Karpas-422 (cell line): ENCODE results near the gene S100A10. TPM values are rescaled to one million over a fixed set of nuclear protein-coding genes. Genes with fewer than 3 reads are reported as not detected.

Experiments
- DNase-seq: peaks from one replicate; pipeline ENCODE4 v3.0.0-alpha.2; 2015
- H2AFZ ChIP-seq: fragments of 200-600 bp; sonication (generic); 2 replicates; pipeline ENCODE4 v1.6.1; 2014; ENCODE audit warnings: antibody characterized with exemption, low read length, mixed read lengths
- H3K27ac ChIP-seq: fragments of 200-600 bp; sonication (generic); 2 replicates; pipeline ENCODE4 v1.5.1; 2014; ENCODE audit warnings: mild to moderate bottlenecking, low read length, moderate library complexity
- H3K27me3 ChIP-seq: fragments of 200-600 bp; sonication (generic); 2 replicates; pipeline ENCODE4 v1.6.1; 2014; ENCODE audit warnings: low read length, mixed read lengths
- H3K36me3 ChIP-seq: fragments of 200-600 bp; sonication (generic); 2 replicates; pipeline ENCODE4 v1.6.1; 2014; ENCODE audit warnings: low read length, mixed read lengths; ENCODE audit not compliant: insufficient read depth
- H3K4me1 ChIP-seq: fragments of 200-600 bp; sonication (generic); 2 replicates; pipeline ENCODE4 v1.6.1; 2014; ENCODE audit warnings: mild to moderate bottlenecking, low read length, mixed read lengths
- H3K4me2 ChIP-seq: fragments of 200-600 bp; sonication (generic); 2 replicates; pipeline ENCODE4 v1.6.1; 2014; ENCODE audit warnings: low read length, low read depth, mild to moderate bottlenecking; ENCODE audit not compliant: poor library complexity, severe bottlenecking
- H3K4me3 ChIP-seq: fragments of 200-600 bp; sonication (generic); 2 replicates; pipeline ENCODE4 v1.5.1; 2014; ENCODE audit warnings: mild to moderate bottlenecking, antibody characterized with exemption, low read length, mixed read lengths
- H3K79me2 ChIP-seq: fragments of 200-600 bp; sonication (generic); 2 replicates; pipeline ENCODE4 v1.6.1; 2014; ENCODE audit warnings: mild to moderate bottlenecking, low read length, mixed read lengths
- H3K9ac ChIP-seq: fragments of 200-600 bp; sonication (generic); 2 replicates; pipeline ENCODE4 v1.6.0; 2014; ENCODE audit warnings: low read length
- H3K9me2 ChIP-seq: fragments of 200-600 bp; sonication (generic), shearing (Covaris generic); replicated peaks from 2 replicates; pipeline ENCODE4 v1.6.0; 2014; ENCODE audit warnings: mild to moderate bottlenecking, low read length, moderate library complexity; ENCODE audit not compliant: insufficient read depth
- H3K9me3 ChIP-seq: fragments of 300-700, 200-600 bp; sonication (generic); 2 replicates; pipeline ENCODE4 v1.6.1; 2014; ENCODE audit warnings: low read length, mixed read lengths
- H4K20me1 ChIP-seq: fragments of 200-600 bp; sonication (generic); 2 replicates; pipeline ENCODE4 v1.6.1; 2014; ENCODE audit warnings: mild to moderate bottlenecking, antibody characterized with exemption, low read length, low read depth; ENCODE audit not compliant: insufficient read depth
- total RNA-seq: library from RNA; depleted of rRNA; stranded (reverse); fragments of >200 nt; shearing (Covaris generic); gene quantifications from 2 replicates; pipeline ENCODE4 v1.2.3, GENCODE V29; 2014; ENCODE audit warnings: low replicate concordance

Gene S100A10
- total RNA-seq, 1 experiment from 2014 or later, result 0.56 TPM

GRCh38 chr1:151980287-151981177 is 13.1 kb downstream of the S100A10 start:
- Histone ChIP-seq H3K4me2 (no peak overlapping the region), H3K9me2 (no peaks in the 10 kb centered on the region), H2AFZ (no peak overlapping the region), H3K9me3 (no peaks in the 10 kb centered on the region), H3K27me3 (no peaks in the 10 kb centered on the region), H4K20me1 (no peaks in the 10 kb centered on the region), H3K27ac (no peak overlapping the region), H3K9ac (no peak overlapping the region), H3K36me3 (no peaks in the 10 kb centered on the region), H3K4me1 (peaks cover 15% of the 10 kb centered on the region), H3K4me3 (no peak overlapping the region), H3K79me2 (no peaks in the 10 kb centered on the region)
- DNase-seq, result no peak

- Histone ChIP-seq H3K27ac (no peak overlapping the region), H3K9me2 (no peaks in the 10 kb centered on the region), H3K9ac (no peak overlapping the region), H3K36me3 (no peaks in the 10 kb centered on the region), H3K4me3 (no peak overlapping the region), H3K4me2 (no peak overlapping the region), H2AFZ (no peak overlapping the region), H3K4me1 (peaks cover 15% of the 10 kb centered on the region), H3K79me2 (no peaks in the 10 kb centered on the region), H4K20me1 (no peaks in the 10 kb centered on the region), H3K27me3 (no peaks in the 10 kb centered on the region), H3K9me3 (no peaks in the 10 kb centered on the region)
- DNase-seq, result no peak
Observed at GRCh38 chr1:151978922-151979321, 14.7 kb downstream of the S100A10 start.

GRCh38 chr1:151977662-151978230 is 15.9 kb downstream of the S100A10 start:
- H2AFZ ChIP-seq, result no peak overlapping the region
- H3K79me2 ChIP-seq, result no peaks in the 10 kb centered on the region
- no peaks in the 10 kb centered on the region for H3K27me3 ChIP-seq
- no peaks in the 10 kb centered on the region for H3K9me3 ChIP-seq
- H3K4me2 ChIP-seq, result no peak overlapping the region
- H3K27ac ChIP-seq, result no peak overlapping the region
- H3K4me1 ChIP-seq, result peaks cover 9% of the 10 kb centered on the region
- H3K36me3 ChIP-seq, result no peaks in the 10 kb centered on the region
- H3K9me2 ChIP-seq, result no peaks in the 10 kb centered on the region
- H3K4me3 ChIP-seq, result no peak overlapping the region
- no peak overlapping the region for H3K9ac ChIP-seq
- no peak for DNase-seq
- H4K20me1 ChIP-seq, result no peaks in the 10 kb centered on the region

GRCh38 chr1:151976858-151977257 is 16.8 kb downstream of the S100A10 start:
- Histone ChIP-seq H2AFZ (no peak overlapping the region), H3K79me2 (no peaks in the 10 kb centered on the region), H3K9ac (no peak overlapping the region), H3K4me1 (no peaks in the 10 kb centered on the region; the same call in 1 of the 2 replicates), H3K36me3 (no peaks in the 10 kb centered on the region), H3K9me2 (no peaks in the 10 kb centered on the region), H3K9me3 (no peaks in the 10 kb centered on the region), H3K27me3 (no peaks in the 10 kb centered on the region), H4K20me1 (no peaks in the 10 kb centered on the region), H3K4me2 (no peak overlapping the region), H3K4me3 (no peak overlapping the region), H3K27ac (no peak overlapping the region)
- DNase-seq, result no peak

GRCh38 chr1:151976015-151976343 is 17.7 kb downstream of the S100A10 start:
- H3K4me3 ChIP-seq, result no peak overlapping the region
- H3K36me3 ChIP-seq, result no peaks in the 10 kb centered on the region
- H3K4me1 ChIP-seq, result no peaks in the 10 kb centered on the region
- no peak overlapping the region for H3K27ac ChIP-seq
- no peaks in the 10 kb centered on the region for H3K9me2 ChIP-seq
- no peaks in the 10 kb centered on the region for H4K20me1 ChIP-seq
- no peak overlapping the region for H3K4me2 ChIP-seq
- H3K79me2 ChIP-seq, result no peaks in the 10 kb centered on the region
- no peaks in the 10 kb centered on the region for H3K9me3 ChIP-seq
- no peaks in the 10 kb centered on the region for H3K27me3 ChIP-seq
- H3K9ac ChIP-seq, result no peak overlapping the region
- no peak for DNase-seq
- no peak overlapping the region for H2AFZ ChIP-seq

GRCh38 chr1:151975311-151976014 is 18.2 kb downstream of the S100A10 start:
- DNase-seq, result no peak
- Histone ChIP-seq H3K4me1 (peaks cover 2% of the 10 kb centered on the region), H4K20me1 (no peaks in the 10 kb centered on the region), H3K27ac (no peak overlapping the region), H3K9ac (no peak overlapping the region), H3K36me3 (no peaks in the 10 kb centered on the region), H3K79me2 (no peaks in the 10 kb centered on the region), H2AFZ (no peak overlapping the region), H3K4me2 (no peak overlapping the region), H3K9me2 (no peaks in the 10 kb centered on the region), H3K27me3 (no peaks in the 10 kb centered on the region), H3K9me3 (no peaks in the 10 kb centered on the region), H3K4me3 (no peak overlapping the region)

GRCh38 chr1:151972542-151973248 is 21.0 kb downstream of the S100A10 start:
- no peak overlapping the region for H3K27ac ChIP-seq
- no peaks in the 10 kb centered on the region for H4K20me1 ChIP-seq
- no peaks in the 10 kb centered on the region for H3K9me2 ChIP-seq
- H3K4me1 ChIP-seq, result peaks cover 27% of the 10 kb centered on the region
- no peak overlapping the region for H3K4me3 ChIP-seq
- no peak overlapping the region for H3K9ac ChIP-seq
- DNase-seq, result no peak
- no peaks in the 10 kb centered on the region for H3K9me3 ChIP-seq
- no peaks in the 10 kb centered on the region for H3K36me3 ChIP-seq
- no peak overlapping the region for H3K4me2 ChIP-seq
- H3K79me2 ChIP-seq, result no peaks in the 10 kb centered on the region
- H3K27me3 ChIP-seq, result no peaks in the 10 kb centered on the region
- no peak overlapping the region for H2AFZ ChIP-seq

GRCh38 chr1:151970626-151971025 is 23.0 kb downstream of the S100A10 start:
- Histone ChIP-seq H3K9me2 (no peaks in the 10 kb centered on the region), H3K4me2 (no peak overlapping the region), H3K79me2 (no peaks in the 10 kb centered on the region), H3K4me1 (peaks cover 27% of the 10 kb centered on the region), H3K27ac (no peak overlapping the region), H3K36me3 (no peaks in the 10 kb centered on the region), H3K4me3 (no peak overlapping the region), H4K20me1 (no peaks in the 10 kb centered on the region), H2AFZ (no peak overlapping the region), H3K9me3 (no peaks in the 10 kb centered on the region), H3K9ac (no peak overlapping the region), H3K27me3 (no peaks in the 10 kb centered on the region)
- DNase-seq, result no peak
